ENCODE data around the gene HUNK.

DNA sequence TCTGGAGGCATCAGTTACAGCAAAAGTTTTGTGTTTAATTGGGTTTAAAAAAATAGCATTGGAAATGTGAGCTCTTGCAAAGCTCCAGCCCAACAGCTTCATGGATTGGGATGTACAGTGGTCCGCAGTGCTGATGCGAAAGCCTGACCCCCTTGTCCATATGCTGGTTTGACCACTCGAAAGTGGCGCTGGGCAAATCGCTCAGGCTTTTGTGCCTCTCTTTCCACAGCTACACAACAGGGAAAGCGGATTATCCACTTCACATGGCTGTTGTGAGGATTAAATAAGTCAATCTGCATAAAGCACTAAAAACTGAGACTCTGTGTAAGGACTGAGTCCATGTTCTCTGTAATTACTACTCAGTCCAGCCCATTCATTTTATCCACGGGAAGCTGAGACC is 57.2 kb downstream of the HUNK start:
- TF ChIP-seq, protein P1, sequence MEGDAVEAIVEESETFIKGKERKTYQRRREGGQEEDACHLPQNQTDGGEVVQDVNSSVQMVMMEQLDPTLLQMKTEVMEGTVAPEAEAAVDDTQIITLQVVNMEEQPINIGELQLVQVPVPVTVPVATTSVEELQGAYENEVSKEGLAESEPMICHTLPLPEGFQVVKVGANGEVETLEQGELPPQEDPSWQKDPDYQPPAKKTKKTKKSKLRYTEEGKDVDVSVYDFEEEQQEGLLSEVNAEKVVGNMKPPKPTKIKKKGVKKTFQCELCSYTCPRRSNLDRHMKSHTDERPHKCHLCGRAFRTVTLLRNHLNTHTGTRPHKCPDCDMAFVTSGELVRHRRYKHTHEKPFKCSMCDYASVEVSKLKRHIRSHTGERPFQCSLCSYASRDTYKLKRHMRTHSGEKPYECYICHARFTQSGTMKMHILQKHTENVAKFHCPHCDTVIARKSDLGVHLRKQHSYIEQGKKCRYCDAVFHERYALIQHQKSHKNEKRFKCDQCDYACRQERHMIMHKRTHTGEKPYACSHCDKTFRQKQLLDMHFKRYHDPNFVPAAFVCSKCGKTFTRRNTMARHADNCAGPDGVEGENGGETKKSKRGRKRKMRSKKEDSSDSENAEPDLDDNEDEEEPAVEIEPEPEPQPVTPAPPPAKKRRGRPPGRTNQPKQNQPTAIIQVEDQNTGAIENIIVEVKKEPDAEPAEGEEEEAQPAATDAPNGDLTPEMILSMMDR (conservative IDR thresholded peaks at IDR 0.05; ENCODE audit: low read depth in 2 of 2): no peak
- TF ChIP-seq EZH2 (IDR thresholded peaks at IDR 0.05; ENCODE audit: low read depth, unreplicated experiment) (no peak), POLR2AphosphoS5 (IDR thresholded peaks at IDR 0.05; ENCODE audit: low read depth) (no peak), CREB1 (CRISPR knock-in tag; IDR thresholded peaks at IDR 0.05; ENCODE audit: low read depth) (no peak)
